Uterus (tissue), 2 donors: Measurements from ENCODE around the gene HIVEP3.

ENCODE experiments used
- CTCF ChIP-seq, 4 experiments: fragments of 200-600 bp in 2 of 4; fragments of 450-650 bp in 2 of 4; sonication (generic) in 2 of 4; IDR thresholded peaks; one replicate each; pipeline ENCODE4 v1.5.1; 2016 to 2019; ENCODE audit warnings: antibody characterized with exemption in 4 of 4, mild to moderate bottlenecking in 2 of 4, moderate library complexity in 1 of 4
- POLR2A ChIP-seq, 2 donors: fragments of 450-650 bp; IDR thresholded peaks; one replicate each; pipeline ENCODE4 v1.6.1; 2016; ENCODE audit warnings: antibody characterized with exemption in 2 of 2, mild to moderate bottlenecking in 1 of 2, moderate library complexity in 1 of 2

GRCh38 chr1:41953291-41953690 lies 34.6 kb upstream of the HIVEP3 start:
- TF ChIP-seq CTCF (IDR thresholded peaks at IDR 0.05): no peak
- TF ChIP-seq POLR2A (IDR thresholded peaks at IDR 0.05): no peak
